Measurements from ENCODE around the gene DENND2D. TPM values are rescaled to one million over a fixed set of nuclear protein-coding genes. Genes with fewer than 3 reads are reported as not detected.

The DENND2D gene
- total and polyA plus RNA-seq, 10 of the 15 experiments (the other 5 are each of a cell fraction or from before 2014, with no cell fraction given) = 149 to 375 (median 172) TPM

DNA sequence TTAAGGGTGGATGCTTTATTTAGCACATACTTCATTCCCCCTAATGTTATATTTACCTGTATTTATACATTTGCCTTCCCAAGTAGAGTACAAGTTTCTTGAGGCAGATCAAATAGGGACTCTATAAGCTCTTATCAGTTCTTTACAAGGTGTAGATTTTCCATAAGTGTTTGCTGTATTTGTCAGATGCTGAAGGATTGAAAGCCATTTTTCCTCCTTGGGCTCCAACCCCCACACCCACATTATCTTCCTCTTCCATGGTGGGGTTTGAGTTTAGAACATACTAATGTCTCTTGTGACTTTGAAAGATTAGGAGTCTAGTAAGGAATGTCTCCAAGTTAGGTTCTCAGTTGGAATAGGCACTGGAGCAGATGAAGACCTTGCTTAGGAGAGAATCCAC lies 24.6 kb upstream of the DENND2D start:
- FAIRE-seq (no peak), ATAC-seq (no peak), DNase-seq (ENCODE audit: low read depth, low spot score) (no peak)
- ChIA-PET POLR2A (no interaction called here), CTCF (interaction anchor here (0.7 to 7.4 kb wide), 7 partner anchors 8 to 194 kb away, joined by 3 to 117 read pairs (median 7); no protein-coding TSS in a partner anchor), SMC1A (ENCODE audit: uncharacterized antibody, unreplicated experiment) (interaction anchor here (0.8 to 5.0 kb wide), 9 partner anchors 15 to 369 kb away, joined by 3 to 40 read pairs (median 4); partner anchors contain the start of gene DENND2D), RAD21 (ENCODE audit: unreplicated experiment) (interaction anchor here (1.0 to 4.1 kb wide), 8 partner anchors 10 to 544 kb away, joined by 3 to 18 read pairs (median 9); partner anchors contain the start of gene DENND2D)
- peak overlapping the region; percentile 47 for H2AFZ ChIP-seq (ENCODE audit: control insufficient read depth, low read depth, low read length)
- H3K4me2 ChIP-seq (ENCODE audit: control insufficient read depth, insufficient read depth) = peak overlapping the region; percentile 58; the same call in 1 of the 2 replicates
- peaks cover 15% of the 10 kb centered on the region for H3K79me2 ChIP-seq (ENCODE audit: control insufficient read depth, insufficient read depth, low read length)
- TF ChIP-seq RCOR1 (conservative IDR thresholded peaks at IDR 0.05; ENCODE audit: low read depth, low read length) (no peak), NR2F1 (conservative IDR thresholded peaks at IDR 0.05) (0 out of 2 replicates have a peak, but pooled peaks have one; percentile 43)
- no peaks in the 10 kb centered on the region for H4K20me1 ChIP-seq (ENCODE audit: control insufficient read depth, insufficient read depth)
- peak overlapping the region; percentile 47 for H3K9ac ChIP-seq (ENCODE audit: control insufficient read depth, insufficient read depth, low read length)
- peaks cover 79% of the 10 kb centered on the region for H3K4me1 ChIP-seq (ENCODE audit: control insufficient read depth, insufficient read depth, low read length)
- no peaks in the 10 kb centered on the region for H3K36me3 ChIP-seq (ENCODE audit: control insufficient read depth in 2 of 2, insufficient read depth in 2 of 2, low read length in 1 of 2)
- H3K4me3 ChIP-seq = no peak overlapping the region
- in situ Hi-C loops (cut with MboI) (loop anchor here (5.0 to 10.0 kb wide), 2 partner anchors 167 to 540 kb away; no protein-coding TSS in a partner anchor), intact Hi-C loops (cut with micrococcal nuclease; ENCODE audit: unreplicated experiment) (loop anchor here (10.0 kb wide), 2 partner anchors 250 to 590 kb away; partner anchors contain the start of gene C1orf162)
- no peaks in the 10 kb centered on the region for H3K9me3 ChIP-seq (replicated peaks; ENCODE audit: control insufficient read depth, insufficient read depth, low read length)
- no peaks in the 10 kb centered on the region for H3K27me3 ChIP-seq (replicated peaks in 1 of 2; ENCODE audit: control insufficient read depth in 2 of 2, insufficient read depth in 2 of 2, low read length in 1 of 2)
- no TSS peak for BruUV-seq (replicated peaks)
- H3K27ac ChIP-seq (ENCODE audit: control insufficient read depth, insufficient read depth) = peak overlapping the region; percentile 74

DNA sequence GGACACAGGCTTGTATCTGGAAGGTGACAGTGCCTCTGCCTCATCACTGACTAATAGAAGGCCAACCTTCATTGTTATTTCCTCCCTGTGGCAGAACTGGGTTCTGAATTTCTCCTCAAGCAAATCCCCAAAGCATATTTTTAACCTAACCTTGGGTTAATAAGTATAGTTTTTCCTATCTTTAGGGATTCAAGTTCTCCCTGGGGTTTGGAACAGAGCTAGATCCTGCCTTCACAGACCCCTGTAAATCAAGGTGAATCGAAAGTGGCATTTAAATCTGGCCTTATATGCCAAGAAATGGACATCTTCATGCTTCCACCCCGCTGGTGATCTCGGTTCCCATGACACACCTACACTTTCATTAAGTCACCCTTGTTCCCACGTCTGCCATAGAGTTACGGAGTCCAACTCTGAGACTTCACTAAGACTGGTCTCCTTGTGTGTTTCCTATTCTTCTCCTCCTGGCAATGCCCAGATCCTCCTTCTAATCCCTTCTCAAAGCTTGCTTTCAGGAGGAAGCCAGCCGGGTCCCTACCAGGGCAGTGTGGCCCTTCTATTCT lies 22.8 kb upstream of the DENND2D start:
- 28% methylated on average over 6 of the region's 6 CpGs for WGBS (ENCODE audit: insufficient coverage, insufficient replicate concordance, low lambda C conversion rate, missing lambda C conversion rate)
- Histone ChIP-seq H2AFZ (ENCODE audit: control insufficient read depth, low read depth, low read length) (peak overlapping the region; percentile 53), H3K27me3 (replicated peaks in 1 of 2; ENCODE audit: control insufficient read depth in 2 of 2, insufficient read depth in 2 of 2, low read length in 1 of 2) (no peaks in the 10 kb centered on the region), H4K20me1 (ENCODE audit: control insufficient read depth, insufficient read depth) (no peaks in the 10 kb centered on the region), H3K9ac (ENCODE audit: control insufficient read depth, insufficient read depth, low read length) (peak overlapping the region; percentile 97), H3K79me2 (ENCODE audit: control insufficient read depth, insufficient read depth, low read length) (peaks cover 13% of the 10 kb centered on the region), H3K9me3 (replicated peaks; ENCODE audit: control insufficient read depth, insufficient read depth, low read length) (no peaks in the 10 kb centered on the region), H3K4me2 (ENCODE audit: control insufficient read depth, insufficient read depth) (peak overlapping the region; percentile 93), H3K4me3 (no peak overlapping the region; the same call in 1 of the 2 replicates), H3K27ac (ENCODE audit: control insufficient read depth, insufficient read depth) (peak overlapping the region; percentile 100), H3K4me1 (ENCODE audit: control insufficient read depth, insufficient read depth, low read length) (peaks cover 86% of the 10 kb centered on the region), H3K36me3 (ENCODE audit: control insufficient read depth in 2 of 2, insufficient read depth in 2 of 2, low read length in 1 of 2) (no peaks in the 10 kb centered on the region)
- no peak for DNase-seq (ENCODE audit: low read depth, low spot score)
- intact Hi-C loops (cut with micrococcal nuclease; ENCODE audit: unreplicated experiment) = loop anchor here (1.0 to 10.0 kb wide), 10 partner anchors 36 to 588 kb away; partner anchors contain the start of genes C1orf162 and LRIF1
- RAD21 ChIA-PET (ENCODE audit: unreplicated experiment) = interaction anchor here (0.7 to 4.1 kb wide), 35 partner anchors 9 to 546 kb away, joined by 3 to 37 read pairs (median 5); partner anchors contain the start of genes CD53, CEPT1, DDX20 and DENND2D
- in situ Hi-C loops (cut with MboI) = loop anchor here (5.0 to 10.0 kb wide), 3 partner anchors 109 to 542 kb away; no protein-coding TSS in a partner anchor
- SMC1A ChIA-PET (ENCODE audit: uncharacterized antibody, unreplicated experiment) = interaction anchor here (0.6 to 12.4 kb wide), 37 partner anchors 8 to 458 kb away, joined by 3 to 164 read pairs (median 4); partner anchors contain the start of genes CEPT1, DENND2D and DRAM2
- no TSS peak for BruUV-seq (replicated peaks)
- POLR2A ChIA-PET = interaction anchor here (0.5 to 1.8 kb wide), 9 partner anchors 9 to 908 kb away, joined by 3 to 8 read pairs (median 4); partner anchors contain the start of gene CD53
- CTCF ChIA-PET = interaction anchor here (0.6 to 7.4 kb wide), 41 partner anchors 9 to 546 kb away, joined by 3 to 117 read pairs (median 5); partner anchors contain the start of genes CEPT1, DRAM2 and INKA2
- no peak for ATAC-seq
- no peak for FAIRE-seq
- TF ChIP-seq, protein P1, sequence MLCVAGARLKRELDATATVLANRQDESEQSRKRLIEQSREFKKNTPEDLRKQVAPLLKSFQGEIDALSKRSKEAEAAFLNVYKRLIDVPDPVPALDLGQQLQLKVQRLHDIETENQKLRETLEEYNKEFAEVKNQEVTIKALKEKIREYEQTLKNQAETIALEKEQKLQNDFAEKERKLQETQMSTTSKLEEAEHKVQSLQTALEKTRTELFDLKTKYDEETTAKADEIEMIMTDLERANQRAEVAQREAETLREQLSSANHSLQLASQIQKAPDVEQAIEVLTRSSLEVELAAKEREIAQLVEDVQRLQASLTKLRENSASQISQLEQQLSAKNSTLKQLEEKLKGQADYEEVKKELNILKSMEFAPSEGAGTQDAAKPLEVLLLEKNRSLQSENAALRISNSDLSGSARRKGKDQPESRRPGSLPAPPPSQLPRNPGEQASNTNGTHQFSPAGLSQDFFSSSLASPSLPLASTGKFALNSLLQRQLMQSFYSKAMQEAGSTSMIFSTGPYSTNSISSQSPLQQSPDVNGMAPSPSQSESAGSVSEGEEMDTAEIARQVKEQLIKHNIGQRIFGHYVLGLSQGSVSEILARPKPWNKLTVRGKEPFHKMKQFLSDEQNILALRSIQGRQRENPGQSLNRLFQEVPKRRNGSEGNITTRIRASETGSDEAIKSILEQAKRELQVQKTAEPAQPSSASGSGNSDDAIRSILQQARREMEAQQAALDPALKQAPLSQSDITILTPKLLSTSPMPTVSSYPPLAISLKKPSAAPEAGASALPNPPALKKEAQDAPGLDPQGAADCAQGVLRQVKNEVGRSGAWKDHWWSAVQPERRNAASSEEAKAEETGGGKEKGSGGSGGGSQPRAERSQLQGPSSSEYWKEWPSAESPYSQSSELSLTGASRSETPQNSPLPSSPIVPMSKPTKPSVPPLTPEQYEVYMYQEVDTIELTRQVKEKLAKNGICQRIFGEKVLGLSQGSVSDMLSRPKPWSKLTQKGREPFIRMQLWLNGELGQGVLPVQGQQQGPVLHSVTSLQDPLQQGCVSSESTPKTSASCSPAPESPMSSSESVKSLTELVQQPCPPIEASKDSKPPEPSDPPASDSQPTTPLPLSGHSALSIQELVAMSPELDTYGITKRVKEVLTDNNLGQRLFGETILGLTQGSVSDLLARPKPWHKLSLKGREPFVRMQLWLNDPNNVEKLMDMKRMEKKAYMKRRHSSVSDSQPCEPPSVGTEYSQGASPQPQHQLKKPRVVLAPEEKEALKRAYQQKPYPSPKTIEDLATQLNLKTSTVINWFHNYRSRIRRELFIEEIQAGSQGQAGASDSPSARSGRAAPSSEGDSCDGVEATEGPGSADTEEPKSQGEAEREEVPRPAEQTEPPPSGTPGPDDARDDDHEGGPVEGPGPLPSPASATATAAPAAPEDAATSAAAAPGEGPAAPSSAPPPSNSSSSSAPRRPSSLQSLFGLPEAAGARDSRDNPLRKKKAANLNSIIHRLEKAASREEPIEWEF (IDR thresholded peaks at IDR 0.05; ENCODE audit: insufficient replicate concordance, low read depth, low read length) = no peak
- TF ChIP-seq, protein P2, sequence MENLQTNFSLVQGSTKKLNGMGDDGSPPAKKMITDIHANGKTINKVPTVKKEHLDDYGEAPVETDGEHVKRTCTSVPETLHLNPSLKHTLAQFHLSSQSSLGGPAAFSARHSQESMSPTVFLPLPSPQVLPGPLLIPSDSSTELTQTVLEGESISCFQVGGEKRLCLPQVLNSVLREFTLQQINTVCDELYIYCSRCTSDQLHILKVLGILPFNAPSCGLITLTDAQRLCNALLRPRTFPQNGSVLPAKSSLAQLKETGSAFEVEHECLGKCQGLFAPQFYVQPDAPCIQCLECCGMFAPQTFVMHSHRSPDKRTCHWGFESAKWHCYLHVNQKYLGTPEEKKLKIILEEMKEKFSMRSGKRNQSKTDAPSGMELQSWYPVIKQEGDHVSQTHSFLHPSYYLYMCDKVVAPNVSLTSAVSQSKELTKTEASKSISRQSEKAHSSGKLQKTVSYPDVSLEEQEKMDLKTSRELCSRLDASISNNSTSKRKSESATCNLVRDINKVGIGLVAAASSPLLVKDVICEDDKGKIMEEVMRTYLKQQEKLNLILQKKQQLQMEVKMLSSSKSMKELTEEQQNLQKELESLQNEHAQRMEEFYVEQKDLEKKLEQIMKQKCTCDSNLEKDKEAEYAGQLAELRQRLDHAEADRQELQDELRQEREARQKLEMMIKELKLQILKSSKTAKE (IDR thresholded peaks at IDR 0.05; ENCODE audit: low read depth, poor library complexity, severe bottlenecking) = peak; percentile 44
- TF ChIP-seq SRF (IDR thresholded peaks at IDR 0.05; ENCODE audit: low read depth in 2 of 2, low read length in 2 of 2) = no peak
- TF ChIP-seq RAD21 (IDR thresholded peaks at IDR 0.05; ENCODE audit: insufficient read depth, low read depth, low read length) = no peak
- no peak for TF ChIP-seq FOXM1 (IDR thresholded peaks at IDR 0.05; ENCODE audit: low read depth, low read length)
